Measurements from ENCODE around the gene TSC22D3.

The TSC22D3 gene

GRCh38 chrX:107738768-107739167 is 36.8 kb downstream of the TSC22D3 start:
- H3K4me1 ChIP-seq (ENCODE audit: control insufficient read depth, insufficient read depth, low read length): peaks cover 44% of the 10 kb centered on the region
- H3K9ac ChIP-seq (ENCODE audit: low read length): no peak overlapping the region
- H3K27me3 ChIP-seq (ENCODE audit: control insufficient read depth, insufficient read depth, low read length): no peaks in the 10 kb centered on the region

GRCh38 chrX:107738272-107738671 is 37.3 kb downstream of the TSC22D3 start:
- H3K27me3 ChIP-seq (ENCODE audit: control insufficient read depth, insufficient read depth, low read length): no peaks in the 10 kb centered on the region
- no peaks in the 10 kb centered on the region for H3K36me3 ChIP-seq (ENCODE audit: control insufficient read depth, insufficient read depth, low read length)
- H3K4me1 ChIP-seq (ENCODE audit: control insufficient read depth, insufficient read depth, low read length): peaks cover 44% of the 10 kb centered on the region
- no peak overlapping the region for H3K9ac ChIP-seq (ENCODE audit: low read length)
- H3K4me3 ChIP-seq (ENCODE audit: low read length): no peak overlapping the region
- H3K9me3 ChIP-seq (ENCODE audit: control insufficient read depth, low read length): no peaks in the 10 kb centered on the region

More at GRCh38 chrX:107738768-107739167, 36.8 kb downstream of the TSC22D3 start:
- H3K4me3 ChIP-seq (ENCODE audit: low read length): no peak overlapping the region
- no peaks in the 10 kb centered on the region for H3K36me3 ChIP-seq (ENCODE audit: control insufficient read depth, insufficient read depth, low read length)
- H3K9me3 ChIP-seq (ENCODE audit: control insufficient read depth, low read length): no peaks in the 10 kb centered on the region

- no peaks in the 10 kb centered on the region for H3K36me3 ChIP-seq (ENCODE audit: control insufficient read depth, insufficient read depth, low read length)
- H3K27me3 ChIP-seq (ENCODE audit: control insufficient read depth, insufficient read depth, low read length): no peaks in the 10 kb centered on the region
- peaks cover 42% of the 10 kb centered on the region for H3K4me1 ChIP-seq (ENCODE audit: control insufficient read depth, insufficient read depth, low read length)
- no peak overlapping the region for H3K9ac ChIP-seq (ENCODE audit: low read length)
- no peak overlapping the region for H3K4me3 ChIP-seq (ENCODE audit: low read length)
- H3K9me3 ChIP-seq (ENCODE audit: control insufficient read depth, low read length): no peaks in the 10 kb centered on the region
Observed at GRCh38 chrX:107736781-107737531, 38.6 kb downstream of the TSC22D3 start.

- Histone ChIP-seq H3K9ac (ENCODE audit: low read length) (no peak overlapping the region), H3K4me1 (ENCODE audit: control insufficient read depth, insufficient read depth, low read length) (peaks cover 50% of the 10 kb centered on the region), H3K4me3 (ENCODE audit: low read length) (no peak overlapping the region), H3K9me3 (ENCODE audit: control insufficient read depth, low read length) (no peaks in the 10 kb centered on the region), H3K36me3 (ENCODE audit: control insufficient read depth, insufficient read depth, low read length) (no peaks in the 10 kb centered on the region), H3K27me3 (ENCODE audit: control insufficient read depth, insufficient read depth, low read length) (no peaks in the 10 kb centered on the region)
Observed at GRCh38 chrX:107734646-107735045, 40.9 kb downstream of the TSC22D3 start.

GRCh38 chrX:107733686-107734085 is 41.9 kb downstream of the TSC22D3 start:
- Histone ChIP-seq H3K4me1 (ENCODE audit: control insufficient read depth, insufficient read depth, low read length) (peaks cover 53% of the 10 kb centered on the region), H3K9me3 (ENCODE audit: control insufficient read depth, low read length) (no peaks in the 10 kb centered on the region), H3K4me3 (ENCODE audit: low read length) (no peak overlapping the region), H3K9ac (ENCODE audit: low read length) (no peak overlapping the region), H3K27me3 (ENCODE audit: control insufficient read depth, insufficient read depth, low read length) (no peaks in the 10 kb centered on the region), H3K36me3 (ENCODE audit: control insufficient read depth, insufficient read depth, low read length) (no peaks in the 10 kb centered on the region)

GRCh38 chrX:107731831-107732502 is 43.6 kb downstream of the TSC22D3 start:
- no peak overlapping the region for H3K4me3 ChIP-seq (ENCODE audit: low read length)
- no peaks in the 10 kb centered on the region for H3K9me3 ChIP-seq (ENCODE audit: control insufficient read depth, low read length)
- no peaks in the 10 kb centered on the region for H3K36me3 ChIP-seq (ENCODE audit: control insufficient read depth, insufficient read depth, low read length)
- H3K9ac ChIP-seq (ENCODE audit: low read length): no peak overlapping the region
- H3K4me1 ChIP-seq (ENCODE audit: control insufficient read depth, insufficient read depth, low read length): peaks cover 63% of the 10 kb centered on the region
- H3K27me3 ChIP-seq (ENCODE audit: control insufficient read depth, insufficient read depth, low read length): no peaks in the 10 kb centered on the region

- Histone ChIP-seq H3K4me1 (ENCODE audit: control insufficient read depth, insufficient read depth, low read length) (peaks cover 62% of the 10 kb centered on the region), H3K9me3 (ENCODE audit: control insufficient read depth, low read length) (no peaks in the 10 kb centered on the region), H3K4me3 (ENCODE audit: low read length) (no peak overlapping the region), H3K36me3 (ENCODE audit: control insufficient read depth, insufficient read depth, low read length) (no peaks in the 10 kb centered on the region), H3K27me3 (ENCODE audit: control insufficient read depth, insufficient read depth, low read length) (no peaks in the 10 kb centered on the region), H3K9ac (ENCODE audit: low read length) (no peak overlapping the region)
Observed at GRCh38 chrX:107730991-107731766, 44.4 kb downstream of the TSC22D3 start.

- Histone ChIP-seq H3K4me1 (ENCODE audit: control insufficient read depth, insufficient read depth, low read length) (peaks cover 66% of the 10 kb centered on the region), H3K36me3 (ENCODE audit: control insufficient read depth, insufficient read depth, low read length) (no peaks in the 10 kb centered on the region), H3K9ac (ENCODE audit: low read length) (no peak overlapping the region), H3K4me3 (ENCODE audit: low read length) (no peak overlapping the region), H3K9me3 (ENCODE audit: control insufficient read depth, low read length) (no peaks in the 10 kb centered on the region), H3K27me3 (ENCODE audit: control insufficient read depth, insufficient read depth, low read length) (no peaks in the 10 kb centered on the region)
Observed at GRCh38 chrX:107730298-107730655, 45.3 kb downstream of the TSC22D3 start.

- H3K9ac ChIP-seq (ENCODE audit: low read length): no peak overlapping the region
Observed at GRCh38 chrX:107729558-107730297, 45.9 kb downstream of the TSC22D3 start.

GRCh38 chrX:107728371-107729099 is 47.1 kb downstream of the TSC22D3 start:
- no peak overlapping the region for H3K4me3 ChIP-seq (ENCODE audit: low read length)
- H3K9me3 ChIP-seq (ENCODE audit: control insufficient read depth, low read length): no peaks in the 10 kb centered on the region
- H3K36me3 ChIP-seq (ENCODE audit: control insufficient read depth, insufficient read depth, low read length): no peaks in the 10 kb centered on the region
- H3K27me3 ChIP-seq (ENCODE audit: control insufficient read depth, insufficient read depth, low read length): no peaks in the 10 kb centered on the region
- H3K9ac ChIP-seq (ENCODE audit: low read length): no peak overlapping the region
- H3K4me1 ChIP-seq (ENCODE audit: control insufficient read depth, insufficient read depth, low read length): peaks cover 63% of the 10 kb centered on the region

More at GRCh38 chrX:107729558-107730297, 45.9 kb downstream of the TSC22D3 start:
- Histone ChIP-seq H3K36me3 (ENCODE audit: control insufficient read depth, insufficient read depth, low read length) (no peaks in the 10 kb centered on the region), H3K4me3 (ENCODE audit: low read length) (no peak overlapping the region), H3K4me1 (ENCODE audit: control insufficient read depth, insufficient read depth, low read length) (peaks cover 70% of the 10 kb centered on the region), H3K9me3 (ENCODE audit: control insufficient read depth, low read length) (no peaks in the 10 kb centered on the region), H3K27me3 (ENCODE audit: control insufficient read depth, insufficient read depth, low read length) (no peaks in the 10 kb centered on the region)

GRCh38 chrX:107726816-107727534 is 48.6 kb downstream of the TSC22D3 start:
- no peak overlapping the region for H3K9ac ChIP-seq (ENCODE audit: low read length)
- peaks cover 51% of the 10 kb centered on the region for H3K4me1 ChIP-seq (ENCODE audit: control insufficient read depth, insufficient read depth, low read length)

More at GRCh38 chrX:107726816-107727534, 48.6 kb downstream of the TSC22D3 start:
- H3K9me3 ChIP-seq (ENCODE audit: control insufficient read depth, low read length): no peaks in the 10 kb centered on the region
- no peak overlapping the region for H3K4me3 ChIP-seq (ENCODE audit: low read length)
- H3K36me3 ChIP-seq (ENCODE audit: control insufficient read depth, insufficient read depth, low read length): no peaks in the 10 kb centered on the region
- H3K27me3 ChIP-seq (ENCODE audit: control insufficient read depth, insufficient read depth, low read length): no peaks in the 10 kb centered on the region

Data from mucosa of stomach (tissue), 1 donor.